OCI-LY1 (cell line): ENCODE data around the gene ATP6V1G2.

Experiments used
- CTCF ChIP-seq: fragments of 200-600 bp; sonication (generic), shearing (Covaris generic); IDR thresholded peaks from 2 replicates; pipeline ENCODE4 v1.5.1; 2017; ENCODE audit warnings: mild to moderate bottlenecking, antibody characterized with exemption, low read length, moderate library complexity, mixed read lengths
- EZH2 ChIP-seq: fragments of 200-600 bp; sonication (generic), shearing (Covaris generic); IDR thresholded peaks from 2 replicates; pipeline ENCODE4 v1.8.0; 2017; ENCODE audit warnings: borderline replicate concordance, mixed run types, mild to moderate bottlenecking, antibody characterized with exemption, low read length, moderate library complexity, mixed read lengths

GRCh38 chr6:31574106-31575061 is 28.0 kb upstream of the ATP6V1G2 start:
- TF ChIP-seq CTCF (peak; percentile 13; the same call in 1 of the 2 replicates), EZH2 (no peak)
